Renal pelvis (tissue), 4 donors: Measurements from ENCODE around the gene VDR. TPM values are rescaled to one million over a fixed set of nuclear protein-coding genes. Genes with fewer than 3 reads are reported as not detected.
"Not testable (repeated sequence)": the region's sequence is repeated elsewhere in the genome, so short reads cannot be mapped to it uniquely, and the experiment has no call there.

Experiments
- DNase-seq: peaks from one replicate; pipeline ENCODE4 v3.0.0-alpha.2; 2013
- polyA plus RNA-seq, 3 donors: library from polyadenylated mRNA; unstranded; fragments of 120-200 nt; gene quantifications; one replicate each; pipeline ENCODE4 v1.2.1, GENCODE V29; 2013; ENCODE audit not compliant: insufficient read length in 3 of 3

VDR gene
- polyA plus RNA-seq, 3 donors: 3.0 to 4.1 (median 3.7) TPM

DNA sequence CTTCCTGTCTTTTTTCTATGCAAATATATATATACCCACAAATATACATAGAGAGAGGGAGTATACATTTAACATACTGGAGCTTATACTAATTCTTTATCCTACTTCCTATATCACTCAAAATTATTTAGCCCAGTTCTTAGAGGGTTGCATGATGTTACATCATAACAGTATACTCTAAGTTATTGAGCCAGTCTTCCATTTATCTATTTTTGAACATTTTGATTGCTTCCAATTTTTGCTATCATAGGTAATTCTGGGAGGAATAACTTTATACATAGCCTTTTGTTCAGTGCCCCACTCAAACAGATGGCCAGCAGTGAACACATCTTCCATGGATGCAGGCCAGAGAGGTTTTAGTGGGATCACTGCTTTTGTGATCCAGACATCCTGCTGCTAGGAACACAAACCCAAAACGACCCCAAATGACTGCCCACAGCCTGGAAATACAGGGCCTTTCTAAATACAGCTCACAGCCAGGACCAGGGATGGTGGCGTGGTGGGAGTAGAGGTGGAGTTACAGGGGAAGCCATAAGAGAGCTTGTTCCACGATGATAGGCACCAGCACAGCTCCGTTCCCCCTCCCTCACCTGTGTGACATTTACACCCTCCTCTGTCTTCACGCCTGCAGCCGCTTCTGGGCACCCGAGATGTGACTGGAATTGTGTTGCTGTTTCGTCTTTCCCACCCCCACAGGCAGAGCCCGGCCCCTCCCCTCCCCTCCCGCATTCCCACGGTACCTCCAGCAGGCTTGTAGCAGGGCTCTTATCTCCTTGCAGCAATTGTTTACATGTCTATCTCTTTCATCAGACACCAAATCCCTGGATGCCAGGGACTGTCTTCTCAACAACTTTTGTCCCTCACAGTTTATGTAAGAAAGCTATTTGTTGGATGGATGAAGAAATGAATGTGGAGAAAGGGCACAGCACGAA is 54.4 kb downstream of the VDR start:
- DNase-seq: no peak

DNA sequence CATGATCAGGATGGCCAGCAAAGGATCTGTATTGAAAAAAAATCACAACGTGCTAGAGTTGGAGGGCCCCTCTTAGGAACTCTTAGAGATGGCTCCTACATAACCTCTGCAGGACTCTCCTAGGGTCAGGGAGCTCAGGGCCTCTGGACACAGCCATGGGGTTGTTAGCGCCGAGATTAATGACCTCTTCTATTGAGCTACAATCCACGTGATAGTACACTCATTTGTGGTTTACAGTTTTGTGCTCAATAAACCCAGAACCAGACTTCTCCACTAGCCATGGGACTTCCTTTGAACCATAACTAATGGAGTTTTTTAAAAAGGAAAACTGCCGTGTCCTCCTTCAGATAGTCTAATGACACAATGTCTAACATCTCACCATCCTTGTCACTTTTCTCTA is 55.5 kb downstream of the VDR start:
- DNase-seq: no peak

DNA sequence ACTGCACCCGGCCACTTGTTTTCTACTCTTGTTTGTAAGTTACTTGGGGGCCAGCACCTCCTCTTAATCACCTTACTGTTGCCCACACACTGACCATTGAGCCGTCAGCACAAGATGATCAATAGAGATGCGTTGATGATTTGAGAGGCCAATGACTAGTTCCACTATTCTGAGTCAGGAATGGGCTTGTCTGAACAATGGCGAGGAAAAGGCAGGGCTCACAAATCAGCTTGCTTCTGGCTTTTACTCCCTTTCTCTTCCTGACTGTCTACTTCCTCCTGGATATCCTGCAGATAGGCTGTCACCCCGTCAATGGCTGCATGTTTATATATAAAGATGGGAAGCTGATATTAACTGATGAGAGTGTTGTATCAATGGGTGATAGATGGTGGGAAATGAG is 55.9 kb downstream of the VDR start:
- DNase-seq: no peak

DNA sequence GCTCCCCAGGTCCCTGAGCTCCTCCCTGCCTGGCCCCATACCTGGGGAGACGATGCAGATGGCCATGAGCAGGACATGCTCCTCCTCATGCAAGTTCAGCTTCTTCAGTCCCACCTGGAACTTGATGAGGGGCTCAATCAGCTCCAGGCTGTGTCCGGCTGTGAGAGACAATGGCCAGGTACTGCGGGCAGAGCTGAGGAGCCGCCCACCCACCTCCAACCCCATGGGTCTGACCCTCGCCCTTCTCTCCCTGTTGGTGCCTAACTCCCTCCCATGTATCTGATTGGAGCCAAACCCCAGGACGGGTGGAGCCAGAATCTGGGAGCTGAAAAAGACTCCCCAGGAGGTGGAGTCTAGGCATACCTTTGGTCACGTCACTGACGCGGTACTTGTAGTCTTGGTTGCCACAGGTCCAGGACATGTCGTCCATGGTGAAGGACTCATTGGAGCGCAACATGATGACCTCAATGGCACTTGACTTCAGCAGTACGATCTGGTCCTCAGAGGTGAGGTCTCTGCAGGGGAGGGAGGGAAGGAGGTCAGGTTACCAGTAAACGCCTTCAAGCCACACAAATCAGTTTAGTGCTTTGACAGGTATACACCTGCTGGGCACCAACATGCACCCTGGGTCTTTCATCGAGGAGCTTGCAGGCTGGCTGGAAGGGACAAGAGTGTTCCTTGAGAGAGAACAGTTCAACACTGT is 58.3 kb downstream of the VDR start:
- no peak for DNase-seq

DNA sequence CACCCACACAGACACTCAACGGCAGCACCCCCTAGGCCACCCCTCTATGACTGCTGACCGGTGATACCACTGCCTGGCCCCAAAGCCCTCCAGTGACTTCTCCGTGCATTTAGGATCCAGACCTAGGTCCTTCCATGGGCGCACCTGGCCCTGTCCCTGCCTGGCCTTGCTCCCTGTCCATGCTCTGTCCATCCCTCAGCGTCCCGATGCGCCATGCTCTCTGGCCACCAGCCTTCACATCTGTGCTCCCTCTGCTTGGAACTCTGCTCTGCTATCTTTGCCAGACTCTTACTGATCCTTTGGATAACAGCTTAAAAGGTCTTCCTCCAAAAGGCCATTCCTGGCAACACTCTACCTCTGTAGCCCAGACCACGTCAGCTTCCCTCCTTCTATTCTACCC is 59.7 kb downstream of the VDR start:
- no peak for DNase-seq

DNA sequence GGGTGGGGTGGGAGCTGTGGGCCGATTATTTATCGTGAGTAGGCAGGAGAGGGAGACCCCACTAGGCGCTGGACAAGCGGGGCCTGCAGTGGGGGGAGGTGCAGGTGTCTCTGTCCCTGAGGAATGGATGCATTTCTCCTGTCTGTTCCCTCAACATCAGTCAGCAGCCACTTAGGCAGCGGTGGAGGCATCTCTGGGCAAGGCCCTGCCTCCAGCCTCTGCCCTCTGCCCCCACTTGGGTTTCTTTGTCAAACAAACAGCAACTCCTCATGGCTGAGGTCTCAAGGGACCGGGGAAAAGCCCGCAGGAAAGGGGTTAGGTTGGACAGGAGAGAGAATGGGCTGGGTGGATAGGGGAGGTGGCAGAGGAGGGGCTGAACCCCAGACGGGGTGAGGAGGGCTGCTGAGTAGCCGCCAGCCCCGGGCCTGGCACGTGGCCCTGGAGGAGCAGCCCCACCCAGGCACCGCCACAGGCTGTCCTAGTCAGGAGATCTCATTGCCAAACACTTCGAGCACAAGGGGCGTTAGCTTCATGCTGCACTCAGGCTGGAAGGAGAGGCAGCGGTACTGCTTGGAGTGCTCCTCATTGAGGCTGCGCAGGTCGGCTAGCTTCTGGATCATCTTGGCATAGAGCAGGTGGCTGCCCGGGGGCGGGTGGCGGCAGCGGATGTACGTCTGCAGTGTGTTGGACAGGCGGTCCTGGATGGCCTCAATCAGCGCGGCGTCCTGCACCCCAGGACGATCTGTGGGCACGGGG is 60.4 kb downstream of the VDR start:
- DNase-seq: no peak

DNA sequence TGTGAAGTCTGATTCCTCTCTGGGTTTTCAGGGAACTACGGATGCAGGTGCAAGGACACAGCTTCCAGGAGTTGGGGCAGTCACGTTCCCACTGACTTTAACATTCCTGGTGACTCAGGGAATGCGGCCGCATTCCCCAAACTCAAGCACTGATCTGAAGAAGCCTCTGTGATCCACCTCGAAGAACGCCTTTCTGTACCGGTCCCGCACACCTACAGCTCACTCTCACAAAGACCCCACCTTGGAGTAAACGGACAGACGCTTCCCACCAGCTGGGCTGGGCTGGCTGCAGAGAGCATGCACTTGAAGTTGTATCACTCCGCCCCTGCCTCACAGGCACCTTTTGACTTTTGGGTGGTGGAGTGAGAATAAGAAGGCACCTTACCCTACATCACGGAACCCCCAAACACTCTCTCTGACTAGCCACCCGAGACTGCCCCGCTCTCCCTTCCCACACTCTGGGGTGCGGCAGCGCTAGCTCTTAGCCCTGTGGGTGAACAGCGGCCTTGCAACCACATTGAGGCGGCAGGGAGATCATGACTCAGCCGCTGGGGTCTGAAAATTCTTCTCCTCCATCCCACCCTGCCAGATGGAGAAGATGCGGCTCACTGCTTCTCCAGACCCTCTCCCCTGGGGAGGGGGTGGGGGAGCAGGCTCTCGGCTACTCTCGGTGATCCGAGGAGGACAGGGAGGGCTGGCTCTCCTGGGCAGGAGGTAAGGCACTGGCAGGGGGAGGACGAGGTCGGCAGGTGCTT is 61.4 kb downstream of the VDR start:
- DNase-seq: no peak

DNA sequence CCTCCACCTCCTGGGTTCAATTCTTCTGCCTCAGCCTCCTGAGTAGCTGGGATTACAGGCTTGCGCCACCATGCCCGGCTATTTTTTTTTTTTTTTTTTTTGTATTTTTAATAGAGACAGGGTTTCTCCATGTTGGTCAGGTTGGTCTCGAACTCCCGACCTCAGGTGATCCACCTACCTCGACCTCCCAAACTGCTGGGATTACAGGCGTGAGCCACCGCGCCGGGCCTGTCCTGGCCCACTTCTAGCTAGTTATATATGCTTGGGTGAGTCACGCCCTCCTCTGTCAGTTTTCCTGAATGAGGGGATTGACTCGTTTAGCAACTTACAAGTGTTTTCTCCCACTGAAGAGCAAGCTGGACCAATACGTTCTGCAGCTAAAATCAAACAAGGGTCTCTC is 62.3 kb downstream of the VDR start:
- DNase-seq: not testable (repeated sequence)

DNA sequence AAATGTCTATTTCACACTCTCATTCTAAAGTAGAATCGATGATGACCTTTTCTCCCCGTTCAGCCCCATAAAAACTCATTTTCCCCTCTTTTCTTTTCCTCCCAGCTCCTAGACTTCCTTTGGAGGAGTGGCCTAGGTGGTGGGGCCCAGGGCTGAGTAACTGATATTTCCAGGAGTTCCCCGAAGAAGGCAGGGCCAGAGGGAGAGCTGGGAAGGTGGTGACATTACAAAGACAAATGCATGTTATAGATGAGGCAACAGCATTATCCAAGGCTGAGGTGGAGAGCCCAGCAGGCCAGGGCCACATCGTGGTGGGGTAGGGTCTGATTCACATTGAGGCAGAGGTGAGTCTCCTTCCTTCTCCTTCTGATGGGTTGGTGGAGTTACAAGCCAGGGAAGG is 62.9 kb downstream of the VDR start:
- no peak for DNase-seq

DNA sequence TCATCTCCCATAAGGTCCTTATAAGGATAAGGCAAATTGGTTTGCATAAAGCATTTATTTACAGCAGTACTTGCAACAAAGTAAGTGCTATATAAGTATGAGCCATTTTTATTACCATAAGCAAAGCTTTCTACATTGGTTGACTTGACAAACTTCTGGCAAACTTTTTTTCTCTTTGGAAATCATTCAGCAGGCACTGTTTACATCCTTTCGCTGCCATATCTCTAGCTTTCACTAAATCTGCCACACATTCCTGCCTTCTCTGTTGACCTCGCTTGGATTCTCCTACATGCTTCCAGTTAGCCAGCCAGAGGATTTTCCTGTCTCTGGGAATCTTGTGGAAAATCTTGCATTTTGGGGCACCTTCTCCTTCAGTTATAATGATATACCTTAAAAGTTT is 63.3 kb downstream of the VDR start:
- no peak for DNase-seq

DNA sequence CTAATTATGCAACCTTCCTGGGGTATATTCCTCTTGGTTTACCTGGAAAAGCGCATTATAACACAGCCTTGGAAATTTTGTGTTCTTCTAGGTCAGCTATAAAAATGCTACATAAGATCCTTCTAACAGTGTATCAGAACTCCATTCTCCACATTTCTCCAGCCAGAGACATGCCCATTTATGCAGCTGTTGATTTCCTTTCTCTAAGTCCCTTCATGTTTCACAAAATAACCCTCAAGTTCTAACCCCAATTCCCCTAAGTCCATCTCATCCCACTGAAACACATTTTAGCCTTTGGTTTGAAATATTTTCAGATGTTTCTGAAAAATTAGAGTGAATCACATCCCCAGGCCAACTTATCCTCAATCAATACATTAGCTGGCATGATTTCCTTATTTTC is 64.2 kb downstream of the VDR start:
- no peak for DNase-seq

DNA sequence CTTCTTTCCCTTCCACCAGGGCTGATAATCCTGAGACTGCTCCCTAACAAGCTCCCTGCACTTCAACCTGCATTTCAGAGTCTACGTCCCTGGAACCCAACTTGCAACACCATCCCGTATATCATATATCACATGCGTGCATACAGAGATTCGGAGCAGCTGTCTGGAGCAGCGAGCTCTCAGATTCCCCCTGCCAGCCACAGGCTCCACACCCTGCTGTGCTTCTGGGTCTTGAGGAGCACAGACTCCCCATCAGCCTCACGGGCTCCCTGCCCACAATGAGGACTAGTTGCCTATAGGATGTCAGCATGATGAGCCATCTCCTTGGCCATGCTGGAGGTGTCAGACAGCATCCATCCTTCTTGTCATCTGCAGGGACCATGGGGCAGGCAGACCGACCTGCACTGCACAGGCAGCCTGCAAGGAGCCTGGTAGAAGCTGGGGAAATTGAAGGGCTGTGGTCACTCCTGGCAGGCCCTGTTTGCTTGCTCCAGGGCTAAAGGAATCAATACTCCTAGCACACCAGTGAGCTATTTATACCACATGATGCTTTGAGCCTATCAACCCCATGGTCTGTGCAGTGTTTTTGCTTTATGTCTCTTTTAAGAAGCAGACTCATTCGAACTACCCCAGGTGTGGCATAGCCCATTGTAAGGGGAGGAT is 65.4 kb downstream of the VDR start:
- no peak for DNase-seq

DNA sequence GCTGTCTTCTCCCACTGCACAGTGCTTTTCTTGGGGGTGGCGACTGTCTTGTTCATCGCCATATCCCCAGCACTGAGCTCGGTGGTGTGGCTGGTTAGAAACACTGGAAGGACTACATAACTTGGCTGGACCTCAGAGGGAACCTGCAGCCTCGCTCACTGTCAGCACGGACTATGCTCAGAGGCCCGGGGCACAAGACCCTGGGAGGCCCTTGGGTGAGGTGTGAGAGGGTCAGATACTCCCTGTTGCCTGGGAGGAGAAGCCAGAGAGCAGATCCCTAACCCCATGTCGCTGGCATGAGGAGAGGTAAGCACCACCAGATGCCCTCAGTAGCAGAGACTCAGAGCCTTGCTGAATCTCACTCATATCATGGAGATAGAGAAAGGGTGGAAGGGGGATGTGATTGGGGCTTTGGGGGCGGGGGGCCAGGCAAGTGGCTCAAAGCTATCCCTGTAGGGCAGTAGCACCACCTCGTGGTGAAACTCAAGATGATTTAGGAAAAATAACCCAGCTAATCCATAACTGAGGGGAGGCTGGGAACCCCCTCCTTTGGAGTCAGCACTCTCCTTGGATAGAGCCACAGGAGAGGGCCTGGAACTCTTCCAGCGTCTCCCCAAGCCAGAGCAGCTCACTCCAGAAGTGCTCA is 66.4 kb downstream of the VDR start:
- no peak for DNase-seq

DNA sequence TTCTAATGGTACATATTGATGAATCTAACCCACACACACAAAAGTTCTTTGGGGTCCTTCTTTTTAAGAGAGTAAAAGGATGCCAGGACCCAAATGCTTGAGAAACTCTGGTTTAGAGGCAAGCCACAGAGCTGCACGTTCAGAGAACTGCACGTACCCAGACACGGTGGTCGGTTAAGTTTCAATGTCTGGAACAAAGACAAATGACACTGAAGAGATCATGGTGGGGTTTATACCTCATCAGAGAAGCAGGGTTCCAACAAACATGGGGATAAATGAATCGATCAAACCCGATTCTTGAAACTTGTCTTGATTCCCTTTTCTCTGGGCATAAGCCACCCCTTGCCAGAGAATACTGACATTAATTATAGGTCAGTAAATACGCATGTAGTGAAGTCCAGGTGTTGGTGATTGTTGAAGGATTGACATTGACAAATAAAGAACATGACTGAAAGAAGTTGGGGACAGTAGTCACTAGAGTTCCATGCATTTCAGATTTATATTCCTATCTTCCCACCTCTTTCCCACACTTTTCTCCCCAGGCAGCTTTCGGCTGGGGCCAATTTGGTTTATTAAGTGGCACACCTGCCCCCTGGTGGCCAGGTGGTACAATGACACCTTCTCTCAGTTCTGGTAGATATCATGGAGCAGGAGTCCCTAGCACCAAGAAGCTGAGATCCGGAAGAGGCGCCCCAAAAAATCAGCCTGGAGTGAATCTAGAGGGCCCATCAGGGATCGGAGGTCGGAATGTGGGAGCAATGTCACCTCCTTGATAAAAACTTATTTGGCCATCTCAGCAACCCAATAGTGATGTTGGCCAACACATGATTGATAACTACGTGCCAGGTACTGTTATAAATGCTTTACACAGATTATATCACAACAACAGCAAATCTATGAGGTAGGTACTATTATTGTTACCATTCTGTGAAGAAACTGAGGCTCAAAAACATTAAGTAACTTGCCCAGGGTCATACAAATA is 67.3 kb downstream of the VDR start:
- DNase-seq: no peak

DNA sequence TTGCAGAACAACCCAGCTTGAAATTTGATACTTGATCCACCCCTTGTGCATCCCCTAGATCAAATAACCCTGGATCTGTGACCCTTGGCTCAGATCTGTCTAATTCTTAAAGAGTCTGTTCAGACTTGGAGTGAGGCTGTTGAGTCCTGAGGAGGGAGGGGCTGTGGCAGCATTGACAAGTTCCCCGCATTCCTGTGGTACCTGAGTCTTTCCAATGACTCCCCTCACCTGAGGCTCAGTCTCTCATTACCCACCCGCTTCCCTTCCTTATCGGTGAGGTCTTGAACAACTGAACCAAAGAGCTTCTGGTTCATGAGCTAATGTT is 69.0 kb downstream of the VDR start:
- no peak for DNase-seq

DNA sequence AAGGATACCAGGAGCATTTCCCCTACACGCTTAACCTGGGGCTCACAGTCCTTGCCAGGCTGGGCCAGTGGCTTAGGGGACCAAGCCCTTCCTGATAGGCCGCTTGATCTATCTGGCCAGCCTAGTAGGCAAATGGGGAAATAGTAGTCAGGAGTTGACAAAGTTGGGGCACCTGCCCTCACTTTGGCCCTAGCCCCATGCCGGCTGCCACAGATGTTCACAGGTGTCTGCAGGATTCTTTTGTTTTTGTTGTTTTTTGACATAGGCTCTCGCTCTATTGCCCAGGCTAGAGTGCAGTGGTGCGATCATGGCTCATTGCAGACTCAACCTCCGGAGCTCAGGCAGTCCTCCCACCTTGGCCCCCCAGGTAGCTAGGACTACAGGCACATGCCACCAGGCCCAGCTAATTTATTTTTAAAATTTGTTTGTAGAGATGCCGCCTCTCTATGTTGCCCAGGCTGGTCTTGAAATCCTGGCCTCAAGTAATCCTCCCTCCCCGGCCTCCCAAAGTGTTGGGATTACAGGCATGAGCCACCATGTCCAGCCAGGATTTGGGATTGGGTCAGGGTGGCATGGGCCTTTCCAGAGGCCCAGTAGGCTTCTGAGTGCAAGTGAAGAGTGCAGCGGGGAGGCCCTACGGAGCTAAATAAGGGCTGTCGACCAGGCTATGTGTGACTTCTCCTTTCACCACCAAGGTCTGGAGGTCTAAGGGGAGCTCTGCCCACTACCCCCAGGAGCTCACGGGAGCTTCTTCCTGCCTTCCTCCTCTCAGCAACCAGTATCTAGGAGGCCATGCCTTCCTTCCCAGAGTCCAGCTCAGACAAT is 69.6 kb downstream of the VDR start:
- no peak for DNase-seq

DNA sequence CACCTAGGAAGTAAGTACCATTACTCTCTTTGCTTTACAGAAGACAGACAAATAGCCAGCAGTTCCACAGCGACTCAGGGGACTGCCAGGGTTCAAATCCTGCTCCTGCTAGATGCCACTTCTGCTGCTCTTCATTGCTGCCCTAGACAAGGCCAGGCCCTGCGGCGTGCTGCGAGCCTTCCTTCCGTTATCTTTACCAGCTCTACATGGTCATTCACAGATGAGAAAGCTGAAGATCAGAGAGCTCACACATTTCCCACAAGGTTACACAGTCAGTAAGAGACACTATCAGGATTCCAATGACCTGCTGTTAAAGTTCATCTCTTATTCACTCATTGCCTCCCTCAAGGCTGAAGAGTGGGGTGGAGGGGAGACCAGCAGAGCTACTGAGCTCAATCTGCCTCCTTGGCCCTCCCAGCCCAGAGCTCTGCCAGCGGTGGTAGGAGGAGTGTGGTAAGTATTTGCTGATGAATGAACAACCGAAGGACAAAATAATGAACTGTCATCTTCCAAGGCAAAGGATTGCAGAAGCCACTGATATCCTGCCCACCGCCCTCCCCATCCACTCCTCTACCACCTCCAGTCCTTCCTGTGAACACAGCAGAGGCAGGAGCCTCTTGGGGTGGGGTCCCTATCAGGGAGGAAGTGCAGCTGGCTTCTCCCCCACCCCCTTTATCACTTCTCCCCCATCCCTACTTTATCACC is 70.4 kb downstream of the VDR start:
- no peak for DNase-seq

DNA sequence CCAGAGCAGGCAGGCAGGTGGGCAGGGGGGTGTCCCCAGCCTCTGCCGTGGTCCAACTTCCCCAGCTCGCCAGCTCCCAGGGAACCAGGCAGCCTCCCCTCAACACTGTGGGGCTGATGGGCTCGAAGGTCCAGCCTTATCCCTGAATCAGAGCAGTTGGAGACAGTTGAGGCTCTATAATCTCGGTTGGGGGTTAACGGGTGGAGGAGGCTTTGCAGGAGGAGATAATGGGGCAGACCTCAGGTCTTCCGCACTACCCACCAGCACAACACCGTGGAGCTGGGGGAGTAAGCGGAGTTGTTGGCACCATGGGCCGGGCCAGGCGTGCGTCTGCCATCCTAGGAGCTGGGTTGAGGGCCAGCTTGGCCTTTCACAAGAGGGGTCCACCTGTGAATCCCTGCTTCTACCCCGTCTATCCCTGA is 71.2 kb downstream of the VDR start:
- DNase-seq: no peak
